K562 (cell line): ENCODE measurements around the gene SND1. TPM values are rescaled to one million over a fixed set of nuclear protein-coding genes. Genes with fewer than 3 reads are reported as not detected.

Experiments
- ATAC-seq: fragments of 200-7000 bp; cut with Tn5 transposase; 3 replicates; pipeline ENCODE4 v1.9.1; 2020; ENCODE audit warnings: moderate library complexity
- BruUV-seq: library from RNA; stranded (reverse); fragments of 400-500 nt; replicated peaks from 2 replicates; lab custom pipeline; 2021; lab: Mats Ljungman, UMichigan
- CTCF ChIA-PET: fragments of 300-600 bp; formaldehyde crosslinking; extraction: SDS; loops from one replicate; lab custom pipeline; 2021; ENCODE audit warnings: low intra/inter-chr PET ratio; lab: Yijun Ruan, JAX
- POLR2A ChIA-PET: fragments of 300-600, 350-650 bp; sonication (Branson Sonifier 250); formaldehyde crosslinking; extraction: SDS; loops from one replicate; lab custom pipeline; 2021; ENCODE audit warnings: antibody characterized with exemption, inconsistent platforms; lab: Yijun Ruan, JAX
- DNase-seq, 4 experiments: peaks; one replicate each; pipeline versions ENCODE4 v3.0.0 to v3.0.0-alpha.2; 2011 to 2018; ENCODE audit warnings: low spot score in 3 of 4, mixed read lengths in 3 of 4; ENCODE audit errors: extremely low read depth in 1 of 4
- FAIRE-seq: peaks from 2 replicates; lab custom pipeline; 2011; peaks lifted over from hg19 to GRCh38; lab: Jason Lieb, UNC
- H2AFZ ChIP-seq: 2 replicates; pipeline ENCODE4 v1.6.0; 2011; ENCODE audit warnings: low read depth, low read length, control low read depth, inconsistent platforms
- H3K27ac ChIP-seq: fragments of 200-600 bp; 3 replicates; pipeline ENCODE4 v1.8.0; 2011; ENCODE audit warnings: low read depth, mild to moderate bottlenecking, control low read depth, inconsistent platforms, low read length, moderate library complexity, mixed read lengths; ENCODE audit errors: extremely low read depth
- H3K27me3 ChIP-seq, 2 experiments: fragments of 300-600 bp in 1 of 2; 2 replicates in 1 of 2; 3 replicates in 1 of 2; pipeline versions ENCODE4 v1.6.0 to v1.8.0; 2011; ENCODE audit warnings: inconsistent platforms in 2 of 2, low read length in 2 of 2, mild to moderate bottlenecking in 1 of 2, mixed read lengths in 1 of 2, moderate library complexity in 1 of 2; ENCODE audit not compliant: control insufficient read depth in 2 of 2, insufficient read depth in 2 of 2
- H3K36me3 ChIP-seq: fragments of 300-600 bp; 3 replicates; pipeline ENCODE4 v1.8.0; 2011; ENCODE audit warnings: mild to moderate bottlenecking, low read length, inconsistent platforms; ENCODE audit not compliant: control insufficient read depth, insufficient read depth
- H3K4me1 ChIP-seq, 2 experiments: fragments of 200-600 bp in 1 of 2; replicated peaks in 1 of 2; 2 replicates in 1 of 2; 3 replicates in 1 of 2; pipeline versions ENCODE4 v1.5.1 to v1.8.0; 2011; ENCODE audit warnings: inconsistent platforms in 2 of 2, low read length in 2 of 2, mild to moderate bottlenecking in 1 of 2, mixed read lengths in 1 of 2, moderate library complexity in 1 of 2; ENCODE audit not compliant: control insufficient read depth in 2 of 2, insufficient read depth in 2 of 2
- H3K4me2 ChIP-seq: 2 replicates; pipeline ENCODE4 v1.6.1; 2011; ENCODE audit warnings: low read length, control low read depth, inconsistent platforms, mixed read lengths; ENCODE audit not compliant: insufficient read depth
- H3K4me3 ChIP-seq: fragments of 200-600 bp; sonication (generic), shearing (Covaris generic); 2 replicates; pipeline ENCODE4 v1.5.1; 2016; ENCODE audit warnings: control low read depth, inconsistent platforms
- H3K79me2 ChIP-seq: fragments of 200-600 bp; 3 replicates; pipeline ENCODE4 v1.8.0; 2011; ENCODE audit warnings: low read length, inconsistent platforms; ENCODE audit not compliant: control insufficient read depth, insufficient read depth
- H3K9ac ChIP-seq, 2 experiments: 2 replicates each; pipeline versions ENCODE4 v1.6.0 to v1.6.1; 2011; ENCODE audit warnings: low read depth in 2 of 2, low read length in 2 of 2, control low read depth in 1 of 2, inconsistent platforms in 1 of 2, mild to moderate bottlenecking in 1 of 2, mixed read lengths in 1 of 2; ENCODE audit not compliant: insufficient read depth in 1 of 2
- H3K9me1 ChIP-seq: one replicate; pipeline ENCODE4 v1.6.0; 2011; ENCODE audit warnings: inconsistent platforms, mild to moderate bottlenecking, low read length, moderate library complexity; ENCODE audit not compliant: control insufficient read depth, insufficient read depth
- H3K9me3 ChIP-seq: replicated peaks from 2 replicates; pipeline ENCODE4 v1.5.1; 2011; ENCODE audit warnings: low read depth, low read length, inconsistent platforms; ENCODE audit not compliant: control insufficient read depth, insufficient read depth
- H4K20me1 ChIP-seq: replicated peaks from 2 replicates; pipeline ENCODE4 v1.6.1; 2011; ENCODE audit warnings: low read length, inconsistent platforms, mixed read lengths; ENCODE audit not compliant: control insufficient read depth, insufficient read depth
- ETV6 ChIP-seq, 3 experiments: fragments of 150-350 bp in 1 of 3; sonication (generic) in 1 of 3; formaldehyde crosslinking in 1 of 3; IDR thresholded peaks; 2 replicates each; pipeline versions ENCODE4 v1.6.1 to v1.8.0; 2014 to 2022; ENCODE audit warnings: borderline replicate concordance in 2 of 3, low read depth in 2 of 3, antibody characterized with exemption in 1 of 3, low read length in 1 of 3, mild to moderate bottlenecking in 1 of 3, missing genetic modification reagents in 1 of 3
- RFX7 ChIP-seq: fragments of 250-450 bp; sonication (Bioruptor Pico); IDR thresholded peaks from 2 replicates; pipeline ENCODE4 v1.5.1; 2021; ENCODE audit warnings: mild to moderate bottlenecking
- TARDBP ChIP-seq: fragments of 450-650 bp; IDR thresholded peaks from 2 replicates; pipeline ENCODE4 v1.6.1; 2016
- ZKSCAN8 ChIP-seq: fragments of 200-800 bp; sonication (Bioruptor generic); IDR thresholded peaks from 2 replicates; pipeline ENCODE4 v1.6.1; 2016; ENCODE audit warnings: missing genetic modification characterization, missing compliant biosample characterization
- ZNF431 ChIP-seq: sonication (generic); formaldehyde crosslinking; IDR thresholded peaks from 2 replicates; pipeline ENCODE4 v1.8.0; 2022; ENCODE audit warnings: mild to moderate bottlenecking, missing genetic modification reagents
- WGBS: fragments of 100-300 bp; shearing (Covaris generic); methylation state at CpG from one replicate; pipeline ENCODE4 v1.1.6; 2016; ENCODE audit warnings: low coverage, mixed read lengths; ENCODE audit not compliant: insufficient coverage; ENCODE audit errors: missing lambda C conversion rate; 5-methylcytosine and 5-hydroxymethylcytosine counted together
- in situ Hi-C: fragments of 300-500 bp; cut with MboI; formaldehyde crosslinking; loops from 4 replicates; pipeline ENCODE4 v1.15.0; 2018; ENCODE audit warnings: inconsistent platforms, mixed read lengths
- intact Hi-C: fragments of 100-400 bp; cut with micrococcal nuclease; formaldehyde crosslinking; loops from 2 replicates; pipeline ENCODE4 v1.14.2; 2022
- polyA plus RNA-seq, 8 experiments: library from polyadenylated mRNA; depleted of rRNA in 4 of 8; stranded (reverse) in 5 of 8; unstranded in 3 of 8; fragments of >200 nt; fragmentation: Nextera tagmentation in 2 of 8; fragmentation: Illumina TruSeq in 1 of 8; extraction: Ambion mirVana in 2 of 8; extraction: Trizol in 1 of 8; gene quantifications; 2 replicates each; pipeline versions ENCODE4 v1.2.1 to v1.2.3, GENCODE V29; 2011 to 2014; ENCODE audit warnings: inconsistent platforms in 1 of 8, missing spikeins in 1 of 8
- total RNA-seq, 7 experiments: library from RNA; depleted of rRNA in 6 of 7; stranded (reverse); fragments of >200 nt in 6 of 7; fragmentation: Illumina TruSeq in 2 of 7; extraction: Trizol in 2 of 7; gene quantifications; 2 replicates each; pipeline versions ENCODE4 v1.2.1 to v1.2.3, GENCODE V29; 2011 to 2021; ENCODE audit warnings: low replicate concordance in 1 of 7
- TF ChIP-seq, protein P1 (sequence below): fragments of 450-650 bp; IDR thresholded peaks from one replicate; pipeline ENCODE4 v1.6.1; 2018; ENCODE audit warnings: mild to moderate bottlenecking, moderate library complexity; ENCODE audit not compliant: partially characterized antibody
- TF ChIP-seq, protein P2 (sequence below): fragments of 250-450 bp; sonication (Bioruptor Pico); IDR thresholded peaks from 2 replicates; pipeline ENCODE4 v1.5.0; 2021

Gene SND1
- total and polyA plus RNA-seq, 9 of the 15 experiments (the other 6 are each of a cell fraction or from before 2014, with no cell fraction given), result 46.5 to 307 (median 191) TPM

DNA sequence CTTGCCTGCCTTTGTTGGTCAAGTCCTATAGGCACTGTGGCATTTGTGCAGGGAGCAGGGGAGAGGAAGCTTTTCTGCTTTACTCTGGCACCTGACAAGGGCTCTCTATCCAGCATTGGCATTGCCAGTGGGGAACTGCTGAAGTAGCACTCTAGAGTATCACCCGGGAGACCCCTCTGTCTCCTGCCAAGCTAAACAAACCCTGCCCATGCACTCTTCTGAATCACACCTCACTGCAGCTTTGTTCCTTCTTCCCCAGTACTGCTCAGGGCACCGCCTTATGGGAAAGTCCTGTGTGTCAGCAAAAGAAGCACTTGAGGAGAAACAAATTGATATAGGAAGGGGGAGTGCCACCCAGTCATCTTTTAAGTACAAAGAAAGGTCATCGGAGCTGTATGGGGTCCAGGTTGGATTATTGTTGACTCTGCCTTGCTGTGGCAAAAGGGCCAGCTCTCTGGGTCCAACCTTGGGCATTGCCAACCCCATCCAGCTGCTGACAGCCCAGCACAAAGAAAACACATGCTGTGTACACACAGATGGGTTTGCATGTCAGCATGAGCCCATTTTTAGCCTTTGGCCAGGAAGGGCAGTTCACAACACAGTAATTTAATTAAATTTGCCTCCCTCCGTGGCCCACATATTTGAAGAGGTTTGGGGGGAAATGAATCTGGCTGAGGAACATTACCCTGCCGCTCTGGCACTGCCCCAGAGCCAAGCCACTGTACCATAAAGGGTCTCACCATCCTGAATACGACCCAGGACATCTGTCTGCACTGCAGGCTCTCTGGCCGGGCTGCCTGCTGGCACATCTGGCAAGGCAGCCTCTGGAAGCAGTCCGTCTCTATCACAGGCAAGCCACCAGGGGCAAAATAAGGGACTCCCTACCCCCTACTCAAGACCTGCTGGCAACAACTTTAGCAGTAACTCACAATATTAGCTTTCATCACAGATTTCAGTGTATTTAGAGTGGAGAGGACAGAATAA is 366.2 kb downstream of the SND1 start:
- ATAC-seq, result no peak
- CTCF ChIA-PET, result no interaction called here
- Histone ChIP-seq H3K9ac (no peak overlapping the region), H3K27me3 (no peaks in the 10 kb centered on the region), H3K36me3 (peaks cover 67% of the 10 kb centered on the region), H4K20me1 (0 out of 2 replicates have a peak, but pooled peaks cover 5% of the 10 kb centered on the region), H3K4me2 (no peak overlapping the region), H3K4me1 (peaks cover 0 to 8% of the 10 kb centered on the region in 2 experiments; a peak in 3 of 5 replicates), H3K79me2 (no peaks in the 10 kb centered on the region), H3K4me3 (no peak overlapping the region), H2AFZ (no peak overlapping the region), H3K9me3 (no peaks in the 10 kb centered on the region), H3K27ac (no peak overlapping the region), H3K9me1 (peaks cover 8% of the 10 kb centered on the region)
- 81% methylated on average over 8 of the region's 8 CpGs for WGBS
- no peak for FAIRE-seq
- no TSS peak for BruUV-seq
- intact Hi-C loops, result no loop called here
- POLR2A ChIA-PET, result interaction anchor here (0.9 to 1.5 kb wide), 3 partner anchors 19 to 35 kb away, joined by 3 to 4 read pairs (median 4); no protein-coding TSS in a partner anchor
- TF ChIP-seq, protein P1, sequence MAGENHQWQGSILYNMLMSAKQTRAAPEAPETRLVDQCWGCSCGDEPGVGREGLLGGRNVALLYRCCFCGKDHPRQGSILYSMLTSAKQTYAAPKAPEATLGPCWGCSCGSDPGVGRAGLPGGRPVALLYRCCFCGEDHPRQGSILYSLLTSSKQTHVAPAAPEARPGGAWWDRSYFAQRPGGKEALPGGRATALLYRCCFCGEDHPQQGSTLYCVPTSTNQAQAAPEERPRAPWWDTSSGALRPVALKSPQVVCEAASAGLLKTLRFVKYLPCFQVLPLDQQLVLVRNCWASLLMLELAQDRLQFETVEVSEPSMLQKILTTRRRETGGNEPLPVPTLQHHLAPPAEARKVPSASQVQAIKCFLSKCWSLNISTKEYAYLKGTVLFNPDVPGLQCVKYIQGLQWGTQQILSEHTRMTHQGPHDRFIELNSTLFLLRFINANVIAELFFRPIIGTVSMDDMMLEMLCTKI, result no peak
- no peak for TF ChIP-seq TARDBP
- TF ChIP-seq, protein P2, sequence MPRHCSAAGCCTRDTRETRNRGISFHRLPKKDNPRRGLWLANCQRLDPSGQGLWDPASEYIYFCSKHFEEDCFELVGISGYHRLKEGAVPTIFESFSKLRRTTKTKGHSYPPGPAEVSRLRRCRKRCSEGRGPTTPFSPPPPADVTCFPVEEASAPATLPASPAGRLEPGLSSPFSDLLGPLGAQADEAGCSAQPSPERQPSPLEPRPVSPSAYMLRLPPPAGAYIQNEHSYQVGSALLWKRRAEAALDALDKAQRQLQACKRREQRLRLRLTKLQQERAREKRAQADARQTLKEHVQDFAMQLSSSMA, result no peak
- TF ChIP-seq ZKSCAN8 (CRISPR knock-in tag), result no peak
- no peak for TF ChIP-seq RFX7 (CRISPR knock-in tag)
- TF ChIP-seq ZNF431, result no peak
- no peak for TF ChIP-seq ETV6 (IDR thresholded peaks at IDR 0.05; ENCODE audit: borderline replicate concordance in 1 of 2, low read depth in 2 of 2, low read length in 1 of 2)
- no peak for TF ChIP-seq ETV6 (CRISPR knock-in tag; IDR thresholded peaks at IDR 0.05; ENCODE audit: borderline replicate concordance)
- DNase-seq, result no peak
- in situ Hi-C loops, result no loop called here
